Activated CD4-positive, CD25-positive, alpha-beta regulatory T cell treated with anti-CD3 and anti-CD28 coated beads, Interleukin-2, amount 50 U/mL, for 24 hours (primary cell): Measurements from ENCODE around the gene DNAJC27.

Experiments
- ATAC-seq, 2 donors: fragments of 150-1000 bp; cut with Tn5 transposase; one replicate each; pipeline ENCODE4 v1.10.0; 2021; ENCODE audit warnings: mild to moderate bottlenecking in 1 of 2, moderate library complexity in 1 of 2

Gene DNAJC27

DNA sequence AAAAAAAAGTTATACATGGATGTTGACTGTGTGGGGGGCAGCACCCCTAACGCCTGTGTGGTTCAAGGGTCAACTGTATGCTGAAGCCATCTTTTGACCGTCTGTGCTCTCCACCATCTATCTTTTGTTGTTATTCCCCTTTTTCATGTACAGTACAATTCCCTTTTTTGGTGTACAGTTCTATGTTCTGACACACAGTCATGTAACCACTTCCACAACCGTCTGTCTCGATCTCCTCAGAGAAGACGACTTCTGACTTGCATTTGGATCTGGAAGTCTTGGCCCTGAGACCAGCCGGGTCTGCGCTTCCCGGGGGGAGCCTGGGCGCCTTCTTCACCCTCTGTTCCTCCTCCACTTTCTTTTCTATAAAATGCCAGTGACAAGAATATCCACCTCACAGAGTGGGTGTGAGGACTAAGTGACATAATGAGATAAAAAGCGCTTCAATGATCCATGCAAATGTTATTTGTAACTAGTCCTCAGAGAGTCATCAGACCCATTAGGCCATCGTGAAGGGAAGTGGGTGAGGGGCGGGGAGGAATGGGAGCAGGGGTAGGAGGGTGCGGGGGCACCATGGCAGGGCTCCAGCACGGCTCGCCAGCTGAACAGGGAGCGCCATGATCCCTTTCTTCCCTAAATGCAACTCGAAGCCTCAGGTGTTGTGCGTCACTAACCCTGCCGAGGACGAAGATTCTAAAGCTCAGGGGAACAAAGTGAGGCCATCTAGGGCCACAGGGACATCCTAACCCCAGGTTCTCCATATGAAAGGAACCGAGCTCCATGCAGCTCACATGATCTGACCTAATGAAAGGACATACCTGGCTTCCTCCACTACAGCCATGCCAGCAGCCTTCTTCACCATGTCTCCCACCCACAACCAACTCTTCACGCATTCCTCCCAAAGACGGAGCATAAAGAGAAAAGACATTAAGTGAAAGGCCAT is 68.3 kb downstream of the DNAJC27 start:
- ATAC-seq = no peak

DNA sequence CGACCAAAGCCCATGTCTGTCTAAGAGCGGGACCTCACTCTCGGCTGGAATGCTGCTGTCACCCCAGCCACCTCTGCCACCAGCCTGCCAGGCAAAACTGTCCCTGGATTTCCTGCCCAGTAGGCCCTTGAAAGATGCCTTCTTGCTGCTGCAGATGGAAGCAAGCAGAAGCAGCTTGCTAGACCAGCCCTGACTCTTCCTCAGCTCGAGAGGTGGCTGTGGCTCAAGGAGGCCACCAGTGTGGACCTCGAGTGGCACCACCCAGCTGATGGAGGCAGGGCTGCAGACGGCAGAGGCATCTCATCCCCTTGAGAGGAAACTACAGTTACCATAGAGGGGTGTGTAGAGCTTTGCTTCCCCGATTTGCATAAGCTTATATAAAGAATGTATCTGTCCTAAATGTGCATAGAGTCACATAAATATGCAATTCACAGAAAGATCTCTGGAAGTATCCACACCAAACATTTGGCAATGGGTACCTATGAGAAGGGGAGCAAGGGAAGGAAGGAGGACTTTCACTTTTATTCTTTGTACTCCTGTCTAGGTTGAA is 72.3 kb downstream of the DNAJC27 start:
- no peak for ATAC-seq

DNA sequence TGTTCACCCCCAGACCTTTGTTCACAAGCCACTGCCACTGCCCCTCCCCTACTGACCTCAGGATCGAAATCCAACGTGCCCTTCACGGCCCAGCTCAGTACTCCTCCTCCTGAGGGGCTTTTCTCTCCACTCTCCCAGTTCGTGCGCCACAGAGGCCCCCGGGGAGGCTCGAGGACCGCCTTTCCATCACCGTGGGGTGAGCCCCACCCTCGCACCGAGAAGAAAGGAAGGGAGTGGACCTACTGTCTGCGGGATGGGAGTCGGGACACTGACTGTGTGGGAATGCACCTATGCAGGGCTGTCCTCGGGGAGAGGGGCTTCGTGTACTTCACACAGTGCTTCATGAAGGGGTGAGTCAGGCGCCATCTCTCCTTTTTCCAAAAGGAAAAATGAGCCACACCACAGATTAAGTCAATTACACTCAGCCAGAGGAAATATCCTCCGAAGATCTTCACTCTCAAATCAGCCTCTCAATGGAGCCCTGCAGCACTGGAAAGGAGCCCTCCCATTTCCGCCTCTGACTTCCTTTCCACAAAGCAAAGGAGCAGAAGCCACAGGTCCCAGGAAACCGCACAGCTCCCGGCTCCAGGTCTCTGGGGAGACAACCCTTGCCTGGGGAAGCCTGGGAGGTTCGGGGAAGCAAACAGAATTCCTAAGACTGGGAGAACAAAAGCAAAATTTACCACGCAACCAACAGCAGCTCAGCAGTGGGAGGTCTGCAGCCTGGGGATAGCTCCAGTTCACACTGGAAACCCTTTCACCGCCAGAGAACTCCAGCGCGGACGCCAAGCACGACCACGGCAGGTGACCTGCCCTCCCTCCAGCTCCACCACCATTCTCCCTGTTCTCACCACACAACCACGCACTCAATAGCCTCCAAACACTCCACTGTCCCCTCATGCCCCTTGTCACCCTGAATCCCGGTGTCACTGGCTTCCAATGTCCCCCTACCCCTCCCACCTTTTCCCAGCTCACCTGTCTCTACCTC is 73.3 kb downstream of the DNAJC27 start:
- ATAC-seq = no peak

DNA sequence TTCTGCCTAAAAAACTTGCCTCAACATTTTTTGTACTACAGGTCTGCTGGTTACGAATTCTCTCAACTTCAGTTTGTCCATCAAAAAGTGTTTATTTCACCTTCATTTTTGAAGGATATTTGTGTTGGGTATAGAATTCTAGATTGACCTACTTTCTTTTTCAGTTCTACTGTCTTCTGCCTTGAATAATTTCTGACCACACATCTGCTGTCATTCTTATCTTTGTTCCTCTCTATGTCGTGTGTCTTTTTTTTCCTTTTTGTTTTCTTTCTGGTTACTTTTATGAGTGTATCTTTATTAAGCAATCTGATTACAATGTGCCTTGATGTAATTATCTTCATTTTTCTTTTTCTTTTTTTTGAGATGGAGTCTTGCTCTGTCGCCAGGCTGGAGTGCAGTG is 77.0 kb downstream of the DNAJC27 start:
- ATAC-seq = no peak

DNA sequence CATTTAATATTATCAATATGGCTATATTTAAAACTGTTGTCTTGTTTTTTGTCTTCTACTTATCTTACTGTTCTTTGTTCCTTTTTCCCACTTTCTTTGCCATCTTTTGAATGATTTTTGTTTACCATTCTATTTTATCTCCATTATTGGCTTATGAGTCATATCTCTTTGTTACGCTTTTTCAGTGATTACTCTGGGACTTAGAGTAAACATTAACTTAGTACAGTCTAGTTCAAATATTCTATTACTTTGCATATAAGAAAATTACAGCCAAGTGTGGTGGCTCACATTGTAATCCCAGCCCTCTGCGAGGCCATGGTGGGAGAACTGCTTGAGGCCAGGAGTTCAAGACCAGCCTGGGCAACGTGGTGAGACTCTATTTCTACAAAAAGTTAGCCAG is 77.8 kb downstream of the DNAJC27 start:
- ATAC-seq = no peak
